AG04450 (cell line): ENCODE results near the gene ECI2. TPM values are rescaled to one million over a fixed set of nuclear protein-coding genes. Genes with fewer than 3 reads are reported as not detected.

Source experiments
- CTCF ChIA-PET: fragments of 300-600, 350-600 bp; formaldehyde crosslinking; extraction: SDS; loops from one replicate; lab custom pipeline; 2022; ENCODE audit warnings: antibody characterized with exemption, inconsistent platforms; lab: Charles Lee
- POLR2A ChIA-PET: fragments of 350-600 bp; formaldehyde crosslinking; extraction: SDS; loops from one replicate; lab custom pipeline; 2021; ENCODE audit warnings: antibody characterized with exemption, inconsistent platforms; lab: Yijun Ruan, JAX
- DNase-seq: peaks from one replicate; pipeline ENCODE4 v3.0.0-alpha.2; 2011; ENCODE audit warnings: low read depth, low spot score
- H3K27ac ChIP-seq: one replicate; pipeline ENCODE4 v1.5.1; 2012; ENCODE audit warnings: low read depth, low read length, control low read depth
- H3K27me3 ChIP-seq: one replicate; pipeline ENCODE4 v1.6.0; 2012; ENCODE audit warnings: low read length; ENCODE audit not compliant: control insufficient read depth, insufficient read depth
- H3K4me3 ChIP-seq: 2 replicates; pipeline ENCODE4 v1.5.1; 2011; ENCODE audit warnings: mild to moderate bottlenecking, low read depth, low read length, control low read depth
- H3K9me3 ChIP-seq: 2 replicates; pipeline ENCODE4 v1.5.1; 2012; ENCODE audit warnings: low read length; ENCODE audit not compliant: control insufficient read depth, insufficient read depth
- CTCF ChIP-seq: IDR thresholded peaks from 2 replicates; pipeline ENCODE4 v1.5.1; 2011; ENCODE audit warnings: low read depth, low read length, control low read depth, inconsistent platforms
- polyA plus RNA-seq: library from polyadenylated mRNA; depleted of rRNA; stranded (reverse); fragments of >200 nt; gene quantifications from 2 replicates; pipeline ENCODE4 v1.2.3, GENCODE V29; 2011

The ECI2 gene
- polyA plus RNA-seq, 1 experiment: 88.4 TPM

GRCh38 chr6:4135665-4136353 lies 434 bp upstream of the ECI2 start:
- TF ChIP-seq CTCF: no peak
- POLR2A ChIA-PET: interaction anchor here (0.5 to 1.4 kb wide), 11 partner anchors 9 to 1126 kb away, joined by 3 to 16 read pairs (median 4); partner anchors contain the start of gene FARS2

GRCh38 chr6:4133941-4134838 lies 1.2 kb downstream of the ECI2 start:
- peaks cover 4% of the 10 kb centered on the region for H3K27me3 ChIP-seq
- no peaks in the 10 kb centered on the region; the same call in none of the 2 replicates for H3K9me3 ChIP-seq
- CTCF ChIA-PET: interaction anchor here (0.5 to 2.7 kb wide), 4 partner anchors 76 to 1007 kb away, joined by 3 to 13 read pairs (median 3); no protein-coding TSS in a partner anchor
- no peak for TF ChIP-seq CTCF
- H3K4me3 ChIP-seq: peak overlapping the region; percentile 88
- no peak overlapping the region for H3K27ac ChIP-seq
- POLR2A ChIA-PET: no interaction called here
- DNase-seq: no peak

More at GRCh38 chr6:4135665-4136353, 434 bp upstream of the ECI2 start:
- Histone ChIP-seq H3K27me3 (peaks cover 4% of the 10 kb centered on the region), H3K9me3 (no peaks in the 10 kb centered on the region; the same call in none of the 2 replicates), H3K4me3 (peak overlapping the region; percentile 74), H3K27ac (peak overlapping the region; percentile 54)
- DNase-seq: peak; percentile 89
- CTCF ChIA-PET: interaction anchor here (0.6 to 3.6 kb wide), 8 partner anchors 18 to 145 kb away, joined by 3 to 14 read pairs (median 5); no protein-coding TSS in a partner anchor

- no peak overlapping the region for H3K27ac ChIP-seq
- CTCF ChIA-PET: no interaction called here
- no peak for DNase-seq
- POLR2A ChIA-PET: no interaction called here
- no peak overlapping the region for H3K4me3 ChIP-seq
- no peak for TF ChIP-seq CTCF
- H3K9me3 ChIP-seq: no peaks in the 10 kb centered on the region; the same call in none of the 2 replicates
- no peaks in the 10 kb centered on the region for H3K27me3 ChIP-seq
Measured at GRCh38 chr6:4130357-4130987, 4.9 kb downstream of the ECI2 start.

GRCh38 chr6:4129446-4129845 lies 5.9 kb downstream of the ECI2 start:
- ChIA-PET CTCF (interaction anchor here (0.9 kb wide), 1 partner anchor 26 kb away, joined by 3 read pairs; no protein-coding TSS in a partner anchor), POLR2A (no interaction called here)
- Histone ChIP-seq H3K27ac (no peak overlapping the region), H3K27me3 (no peaks in the 10 kb centered on the region), H3K4me3 (no peak overlapping the region), H3K9me3 (no peaks in the 10 kb centered on the region; the same call in 1 of the 2 replicates)
- TF ChIP-seq CTCF: no peak
- no peak for DNase-seq
